SK-N-SH treated with all-trans-retinoic acid at 6 μM for 48 hours (cell line): Measurements from ENCODE around the gene GOLT1A.

Experiments used
- ARNTL ChIP-seq: fragments of 450-650 bp; formaldehyde crosslinking; IDR thresholded peaks from 2 replicates; pipeline ENCODE4 v1.5.0; 2020; ENCODE audit warnings: low read depth, mild to moderate bottlenecking, moderate library complexity, borderline replicate concordance
- GLIS3 ChIP-seq: fragments of 250-450 bp; sonication (Bioruptor Pico); IDR thresholded peaks from 2 replicates; pipeline ENCODE4 v1.5.0; 2020; ENCODE audit warnings: mild to moderate bottlenecking, moderate library complexity
- OSR1 ChIP-seq: fragments of 250-450 bp; sonication (Bioruptor Pico); IDR thresholded peaks from 2 replicates; pipeline ENCODE4 v1.8.0; 2022; ENCODE audit warnings: moderate library complexity, mild to moderate bottlenecking, inconsistent platforms
- PATZ1 ChIP-seq: fragments of 250-450 bp; sonication (Bioruptor Pico); IDR thresholded peaks from 2 replicates; pipeline ENCODE4 v1.8.0; 2020; ENCODE audit warnings: mild to moderate bottlenecking, moderate library complexity, borderline replicate concordance
- POU6F1 ChIP-seq: fragments of 250-450 bp; sonication (Bioruptor Pico); IDR thresholded peaks from 2 replicates; pipeline ENCODE4 v1.8.0; 2021; ENCODE audit warnings: low read depth, mild to moderate bottlenecking, moderate library complexity, borderline replicate concordance
- PPARA ChIP-seq: fragments of 250-450 bp; sonication (Bioruptor Pico); IDR thresholded peaks from 2 replicates; pipeline ENCODE4 v1.5.0; 2020; ENCODE audit warnings: mild to moderate bottlenecking, borderline replicate concordance
- RARB ChIP-seq: fragments of 250-450 bp; sonication (Bioruptor Pico); IDR thresholded peaks from 2 replicates; pipeline ENCODE4 v1.8.0; 2021; ENCODE audit warnings: mild to moderate bottlenecking, moderate library complexity
- ZC3H10 ChIP-seq: fragments of 250-450 bp; sonication (Bioruptor Pico); IDR thresholded peaks from 2 replicates; pipeline ENCODE4 v1.5.1; 2021; ENCODE audit warnings: mild to moderate bottlenecking, moderate library complexity
- ZFP30 ChIP-seq: fragments of 450-650 bp; formaldehyde crosslinking; IDR thresholded peaks from 2 replicates; pipeline ENCODE4 v1.5.0; 2022; ENCODE audit warnings: mild to moderate bottlenecking, moderate library complexity
- TF ChIP-seq, protein P1 (sequence below): fragments of 250-450 bp; sonication (Bioruptor Pico); IDR thresholded peaks from 2 replicates; pipeline ENCODE4 v1.5.1; 2021; ENCODE audit warnings: mild to moderate bottlenecking, moderate library complexity

DNA sequence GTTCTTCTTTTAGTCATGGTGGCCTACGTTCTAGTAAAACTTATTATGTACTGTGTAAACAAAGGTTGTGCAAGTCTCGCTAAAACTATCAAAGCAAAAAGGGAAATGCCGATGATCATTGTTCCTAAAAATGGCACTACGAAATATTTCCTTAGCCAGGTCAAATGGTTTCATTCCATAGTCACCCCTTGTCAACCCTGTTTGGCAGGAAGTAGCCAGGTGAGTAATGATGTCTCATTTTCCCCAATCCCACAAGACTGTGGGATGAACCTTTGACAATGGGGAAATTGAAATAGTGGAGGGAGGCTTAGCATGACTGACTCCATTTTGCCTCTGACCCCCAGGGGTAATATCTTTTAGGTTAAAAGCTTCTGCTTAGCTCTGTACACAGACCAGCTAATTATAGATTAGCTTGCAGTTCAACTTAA lies 42.0 kb downstream of the GOLT1A start:
- TF ChIP-seq ZC3H10 (CRISPR knock-in tag) (no peak), GLIS3 (CRISPR knock-in tag) (no peak), OSR1 (CRISPR knock-in tag) (peak; percentile 96), PATZ1 (no peak), PPARA (no peak), ARNTL (CRISPR knock-in tag) (no peak), ZFP30 (CRISPR knock-in tag) (no peak), POU6F1 (no peak; the same call in 1 of the 2 replicates), RARB (CRISPR knock-in tag) (no peak)
- TF ChIP-seq, protein P1, sequence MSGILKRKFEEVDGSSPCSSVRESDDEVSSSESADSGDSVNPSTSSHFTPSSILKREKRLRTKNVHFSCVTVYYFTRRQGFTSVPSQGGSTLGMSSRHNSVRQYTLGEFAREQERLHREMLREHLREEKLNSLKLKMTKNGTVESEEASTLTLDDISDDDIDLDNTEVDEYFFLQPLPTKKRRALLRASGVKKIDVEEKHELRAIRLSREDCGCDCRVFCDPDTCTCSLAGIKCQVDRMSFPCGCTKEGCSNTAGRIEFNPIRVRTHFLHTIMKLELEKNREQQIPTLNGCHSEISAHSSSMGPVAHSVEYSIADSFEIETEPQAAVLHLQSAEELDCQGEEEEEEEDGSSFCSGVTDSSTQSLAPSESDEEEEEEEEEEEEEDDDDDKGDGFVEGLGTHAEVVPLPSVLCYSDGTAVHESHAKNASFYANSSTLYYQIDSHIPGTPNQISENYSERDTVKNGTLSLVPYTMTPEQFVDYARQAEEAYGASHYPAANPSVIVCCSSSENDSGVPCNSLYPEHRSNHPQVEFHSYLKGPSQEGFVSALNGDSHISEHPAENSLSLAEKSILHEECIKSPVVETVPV (CRISPR knock-in tag) = no peak
